Astrocyte of the cerebellum (primary cell): ENCODE measurements around the gene TTC27.
"Not testable (repeated sequence)": the region's sequence is repeated elsewhere in the genome, so short reads cannot be mapped to it uniquely, and the experiment has no call there.

ENCODE experiments used
- DNase-seq: peaks from one replicate; pipeline ENCODE4 v3.0.0-alpha.2; 2011; ENCODE audit warnings: low read depth
- H3K4me3 ChIP-seq: 2 replicates; pipeline ENCODE4 v1.5.1; 2011; ENCODE audit warnings: mild to moderate bottlenecking, low read depth, low read length, moderate library complexity
- CTCF ChIP-seq: IDR thresholded peaks from 2 replicates; pipeline ENCODE4 v1.5.1; 2012; ENCODE audit warnings: low read length, low read depth, moderate library complexity, mild to moderate bottlenecking; ENCODE audit errors: missing control alignments
- in situ Hi-C: cut with HindIII; loops from 2 replicates; pipeline ENCODE4 v1.10.0; 2017; ENCODE audit warnings: low sequenced_read_pairs

Gene TTC27

GRCh38 chr2:32838949-32839348 lies 211.1 kb downstream of the TTC27 start:
- no peak for DNase-seq
- no peak for TF ChIP-seq CTCF
- no peak overlapping the region for H3K4me3 ChIP-seq
- in situ Hi-C loops, result no loop called here

GRCh38 chr2:32841931-32842898 lies 214.4 kb downstream of the TTC27 start:
- in situ Hi-C loops, result no loop called here
- no peak for TF ChIP-seq CTCF
- DNase-seq, result no peak
- H3K4me3 ChIP-seq, result no peak overlapping the region

- in situ Hi-C loops, result no loop called here
- no peak for TF ChIP-seq CTCF
- H3K4me3 ChIP-seq, result no peak overlapping the region
- no peak for DNase-seq
These were observed 215.8 kb downstream of the TTC27 start for GRCh38 chr2:32843699-32844098.

- TF ChIP-seq CTCF, result no peak
- in situ Hi-C loops, result no loop called here
- no peak for DNase-seq
- no peak overlapping the region for H3K4me3 ChIP-seq
These were observed 216.4 kb downstream of the TTC27 start for GRCh38 chr2:32844253-32844652.

- H3K4me3 ChIP-seq, DNase-seq, in situ Hi-C loops: not testable (repeated sequence)
These were observed 218.4 kb downstream of the TTC27 start for GRCh38 chr2:32846274-32846673.

GRCh38 chr2:32847734-32848133 lies 219.9 kb downstream of the TTC27 start:
- in situ Hi-C loops, result no loop called here
- TF ChIP-seq CTCF, result no peak
- no peak overlapping the region for H3K4me3 ChIP-seq
- no peak for DNase-seq

GRCh38 chr2:32849456-32850194 lies 221.8 kb downstream of the TTC27 start:
- no peak overlapping the region for H3K4me3 ChIP-seq
- no peak for TF ChIP-seq CTCF
- no peak for DNase-seq
- in situ Hi-C loops, result no loop called here
